Muscle of leg (tissue), 16 donors: Measurements from ENCODE around the gene PLOD3. TPM values are rescaled to one million over a fixed set of nuclear protein-coding genes. Genes with fewer than 3 reads are reported as not detected.
"Not testable (repeated sequence)": the region's sequence is repeated elsewhere in the genome, so short reads cannot be mapped to it uniquely, and the experiment has no call there.

Source experiments
- DNase-seq: peaks from one replicate; pipeline ENCODE4 v3.0.0; 2013
- H3K27ac ChIP-seq: one replicate; pipeline ENCODE4 v1.5.1; 2013; ENCODE audit warnings: mild to moderate bottlenecking, low read length, control low read depth
- H3K27me3 ChIP-seq: one replicate; pipeline ENCODE4 v1.6.1; 2013; ENCODE audit warnings: low read length; ENCODE audit not compliant: control insufficient read depth, insufficient read depth
- H3K36me3 ChIP-seq: one replicate; pipeline ENCODE4 v1.6.1; 2013; ENCODE audit warnings: low read length; ENCODE audit not compliant: control insufficient read depth, insufficient read depth
- H3K4me1 ChIP-seq: one replicate; pipeline ENCODE4 v1.6.1; 2013; ENCODE audit warnings: low read length; ENCODE audit not compliant: control insufficient read depth, insufficient read depth
- H3K4me3 ChIP-seq: one replicate; pipeline ENCODE4 v1.5.1; 2013; ENCODE audit warnings: low read length, control low read depth
- H3K9me3 ChIP-seq: replicated peaks from 2 replicates; pipeline ENCODE4 v1.6.1; 2013; ENCODE audit warnings: low read depth, low read length; ENCODE audit not compliant: control insufficient read depth
- WGBS: methylation state at CpG from one replicate; pipeline ENCODE4 v1.1.5; 2013; ENCODE audit warnings: missing lambda C conversion rate; ENCODE audit not compliant: insufficient coverage; 5-methylcytosine and 5-hydroxymethylcytosine counted together
- long read RNA-seq, 11 donors: transcript quantifications; one replicate each; lab custom pipeline, GENCODE V29; 2026
- polyA plus RNA-seq, 8 donors: library from polyadenylated mRNA; unstranded; fragments of 120-200 nt; gene quantifications; one replicate each; pipeline versions ENCODE4 v1.2.1 to v1.2.3, GENCODE V29; 2013; ENCODE audit warnings: inconsistent platforms in 1 of 8, low replicate concordance in 1 of 8; ENCODE audit not compliant: insufficient read length in 8 of 8, insufficient read depth in 1 of 8
- total RNA-seq: library from RNA; stranded (reverse); fragments of 120-200 nt; gene quantifications from one replicate; pipeline ENCODE4 v1.2.4, GENCODE V29; 2013

The PLOD3 gene, protein sequence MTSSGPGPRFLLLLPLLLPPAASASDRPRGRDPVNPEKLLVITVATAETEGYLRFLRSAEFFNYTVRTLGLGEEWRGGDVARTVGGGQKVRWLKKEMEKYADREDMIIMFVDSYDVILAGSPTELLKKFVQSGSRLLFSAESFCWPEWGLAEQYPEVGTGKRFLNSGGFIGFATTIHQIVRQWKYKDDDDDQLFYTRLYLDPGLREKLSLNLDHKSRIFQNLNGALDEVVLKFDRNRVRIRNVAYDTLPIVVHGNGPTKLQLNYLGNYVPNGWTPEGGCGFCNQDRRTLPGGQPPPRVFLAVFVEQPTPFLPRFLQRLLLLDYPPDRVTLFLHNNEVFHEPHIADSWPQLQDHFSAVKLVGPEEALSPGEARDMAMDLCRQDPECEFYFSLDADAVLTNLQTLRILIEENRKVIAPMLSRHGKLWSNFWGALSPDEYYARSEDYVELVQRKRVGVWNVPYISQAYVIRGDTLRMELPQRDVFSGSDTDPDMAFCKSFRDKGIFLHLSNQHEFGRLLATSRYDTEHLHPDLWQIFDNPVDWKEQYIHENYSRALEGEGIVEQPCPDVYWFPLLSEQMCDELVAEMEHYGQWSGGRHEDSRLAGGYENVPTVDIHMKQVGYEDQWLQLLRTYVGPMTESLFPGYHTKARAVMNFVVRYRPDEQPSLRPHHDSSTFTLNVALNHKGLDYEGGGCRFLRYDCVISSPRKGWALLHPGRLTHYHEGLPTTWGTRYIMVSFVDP
- 24.8 TPM for total RNA-seq
- 10 to 100 TPM; 41.3 to 78.2 (median 51.1) TPM for polyA plus RNA-seq
- long read RNA-seq, donor 1, partial matches to known transcripts: 0 of 4 reads
- long read RNA-seq, donor 1, other reads (novel, unspliced or antisense): 0 of 4 reads
- long read RNA-seq, donor 2: 0 reads
- long read RNA-seq, donor 3, transcript PLOD3-201 (19 exons, 2,920 nt): major isoform, 7 of 7 reads
- long read RNA-seq, donor 3, partial matches to known transcripts: 0 of 7 reads
- long read RNA-seq, donor 3, other reads (novel, unspliced or antisense): 0 of 7 reads
- long read RNA-seq, donor 4, partial matches to known transcripts: 0 of 4 reads
- long read RNA-seq, donor 4, other reads (novel, unspliced or antisense): 0 of 4 reads
- long read RNA-seq, donor 5, transcript PLOD3-201 (19 exons, 2,920 nt): major isoform, 13 of 13 reads
- long read RNA-seq, donor 5, partial matches to known transcripts: 0 of 13 reads
- long read RNA-seq, donor 5, other reads (novel, unspliced or antisense): 0 of 13 reads
- long read RNA-seq, donor 6, partial matches to known transcripts: 112 of 244 reads
- long read RNA-seq, donor 6, other reads (novel, unspliced or antisense): 128 of 244 reads
- long read RNA-seq, donor 7, transcript PLOD3-201 (19 exons, 2,920 nt): major isoform, 5 of 11 reads
- long read RNA-seq, donor 7, partial matches to known transcripts: 5 of 11 reads
- long read RNA-seq, donor 7, other reads (novel, unspliced or antisense): 0 of 11 reads
- long read RNA-seq, donor 8, partial matches to known transcripts: 0 of 2 reads
- long read RNA-seq, donor 8, other reads (novel, unspliced or antisense): 0 of 2 reads
- long read RNA-seq, donor 9, transcript PLOD3-201 (19 exons, 2,920 nt): major isoform, 5 of 5 reads
- long read RNA-seq, donor 9, partial matches to known transcripts: 0 of 5 reads
- long read RNA-seq, donor 9, other reads (novel, unspliced or antisense): 0 of 5 reads
- long read RNA-seq, donor 10, partial matches to known transcripts: 0 of 2 reads
- long read RNA-seq, donor 10, other reads (novel, unspliced or antisense): 0 of 2 reads
- long read RNA-seq, donor 11, partial matches to known transcripts: 0 of 2 reads
- long read RNA-seq, donor 11, other reads (novel, unspliced or antisense): 0 of 2 reads

DNA sequence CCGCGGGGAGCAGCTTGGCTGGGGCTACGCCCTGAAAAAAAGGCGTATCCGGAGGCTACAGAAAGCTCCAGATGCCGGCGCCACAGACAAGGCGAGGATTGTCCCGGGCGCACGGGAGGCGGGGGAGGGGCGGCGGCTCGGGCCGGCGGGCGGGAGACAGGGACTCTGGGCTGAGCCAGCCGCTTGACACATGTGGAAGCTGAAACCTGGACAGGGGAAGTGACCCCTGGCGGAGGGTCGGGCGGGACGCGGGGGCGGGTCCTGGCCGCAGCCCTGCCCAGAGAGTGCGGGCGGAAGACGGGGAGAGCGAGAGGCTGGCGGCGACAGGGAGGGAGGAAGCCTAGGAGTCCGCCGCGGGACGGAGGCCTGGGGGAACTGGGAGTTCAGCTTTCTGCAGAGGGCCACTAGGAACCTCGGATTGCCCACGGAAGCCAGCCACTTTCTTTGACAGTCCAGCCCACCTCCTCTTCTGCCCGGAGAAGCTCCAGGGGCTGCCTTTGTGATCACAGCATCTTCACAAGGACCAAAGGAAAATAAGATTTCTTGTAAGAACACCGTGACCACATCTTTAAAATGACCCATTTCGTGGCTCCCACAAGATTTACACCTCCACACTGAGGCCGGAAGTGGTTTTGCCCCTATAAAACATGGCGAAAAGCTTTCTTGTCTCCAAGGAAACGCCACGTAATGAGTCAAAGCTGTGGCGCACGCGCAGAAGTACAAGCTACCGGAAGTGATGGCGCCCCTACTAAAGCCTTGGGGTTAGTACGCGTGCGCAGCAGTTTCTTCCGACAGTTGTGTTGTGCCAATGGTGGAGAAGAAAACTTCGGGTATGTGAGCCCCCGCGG is at the start of gene PLOD3, which contains the start of gene ZNHIT1:
Gene PLOD3 (minus strand): TSS at position 194 of the 848 bp plus-strand sequence. CDS start 307 bp downstream, outside the sequence.
Gene ZNHIT1 (plus strand): TSS at position 778 of the 848 bp plus-strand sequence. CDS start 31 bp downstream, at position 809.
- peaks cover 26% of the 10 kb centered on the region for H3K4me1 ChIP-seq
- WGBS: under 1% methylated on average over 49 of the region's 57 CpGs

DNA sequence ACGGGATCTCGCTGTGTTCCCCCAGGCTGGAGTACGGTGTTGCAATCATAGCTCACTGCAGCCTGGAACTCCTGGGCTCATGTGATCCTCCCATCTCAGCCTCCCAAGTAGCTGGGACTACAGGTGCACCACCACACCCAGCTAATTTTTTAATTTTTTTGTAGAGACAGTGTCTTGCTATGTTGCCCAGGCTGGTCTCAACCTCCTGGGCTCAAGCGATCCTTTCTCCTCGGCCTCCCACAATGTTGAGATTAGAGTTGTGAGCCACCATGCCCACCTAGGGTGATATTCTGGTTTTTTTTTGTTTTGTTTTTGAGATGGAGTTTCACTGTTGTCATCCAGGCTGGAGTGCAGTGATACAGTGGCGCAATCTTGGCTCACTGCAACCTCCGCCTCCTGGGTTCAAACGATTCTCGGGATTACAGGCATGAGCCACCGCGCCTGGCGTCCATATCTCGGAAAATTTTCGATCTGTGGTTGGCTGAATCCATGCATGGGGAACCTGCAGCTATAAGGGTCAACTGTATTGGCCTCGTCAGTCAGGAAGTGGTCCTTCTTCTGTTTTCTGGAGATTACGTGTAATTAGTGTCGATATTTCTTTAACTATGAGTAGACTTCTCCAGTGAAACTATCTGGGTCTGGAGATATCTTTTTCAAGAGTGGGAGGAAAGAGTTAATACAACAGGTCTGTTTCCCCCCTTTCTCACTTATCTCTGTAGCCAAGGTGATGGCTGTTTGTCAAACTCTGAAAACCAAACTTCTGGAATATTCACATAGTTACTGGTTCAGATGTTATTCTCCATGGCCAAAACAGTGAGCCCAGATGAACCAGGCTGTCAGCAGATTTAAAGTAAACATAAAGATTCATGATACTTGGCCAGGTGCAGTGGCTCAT is 48.5 kb upstream of the PLOD3 start:
- H3K27ac ChIP-seq: no peak overlapping the region
- no peaks in the 10 kb centered on the region for H3K36me3 ChIP-seq
- 82% methylated on average over 11 of the region's 17 CpGs for WGBS
- H3K4me3 ChIP-seq: no peak overlapping the region
- H3K27me3 ChIP-seq: peaks cover 2% of the 10 kb centered on the region
- no peaks in the 10 kb centered on the region for H3K9me3 ChIP-seq
- no peaks in the 10 kb centered on the region for H3K4me1 ChIP-seq
- no peak for DNase-seq

More for the DNA sequence above, at the start of gene PLOD3, which contains the start of gene ZNHIT1:
- H3K4me3 ChIP-seq: peak within 1 kb of the TSS; percentile 84
- peaks cover 25% of the 10 kb centered on the region for H3K36me3 ChIP-seq
- H3K9me3 ChIP-seq: no peaks in the 10 kb centered on the region
- peak; percentile 99 for DNase-seq
- H3K27ac ChIP-seq: peak within 1 kb of the TSS; percentile 93
- H3K27me3 ChIP-seq: no peaks in the 10 kb centered on the region

DNA sequence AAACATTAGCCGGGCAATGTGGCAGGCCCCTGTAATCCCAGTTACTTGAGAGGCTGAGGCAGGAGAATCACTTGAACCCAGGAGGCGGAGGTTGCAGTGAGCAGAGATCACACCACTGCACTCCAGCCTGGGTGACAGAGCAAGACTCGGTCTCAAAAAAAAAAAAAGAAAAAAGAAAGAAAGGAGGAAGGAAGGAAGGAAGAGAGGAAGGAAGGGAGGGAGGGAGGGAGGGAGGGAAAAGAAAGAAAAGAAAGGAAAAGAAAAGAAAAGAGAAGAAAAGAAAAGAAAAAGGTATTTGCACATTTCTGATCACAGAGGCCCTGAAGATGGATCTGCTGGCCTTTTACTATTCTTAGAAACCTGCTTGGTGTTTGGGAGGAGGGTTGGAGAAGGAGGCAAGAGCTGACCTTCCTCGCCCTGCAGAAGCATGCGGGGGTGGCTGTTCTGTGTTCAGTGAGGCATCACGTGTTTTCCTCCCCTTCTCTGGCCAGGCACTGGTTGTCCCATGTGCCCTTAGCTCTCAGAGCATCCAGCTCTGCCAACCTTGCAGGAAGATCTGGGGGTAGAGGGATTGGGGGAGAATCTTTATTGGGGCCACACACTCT is 46.8 kb upstream of the PLOD3 start:
- H3K27ac ChIP-seq, H3K36me3 ChIP-seq, H3K9me3 ChIP-seq, H3K27me3 ChIP-seq, H3K4me3 ChIP-seq, DNase-seq, H3K4me1 ChIP-seq: not testable (repeated sequence)
- 67% methylated on average over 3 of the region's 6 CpGs for WGBS

DNA sequence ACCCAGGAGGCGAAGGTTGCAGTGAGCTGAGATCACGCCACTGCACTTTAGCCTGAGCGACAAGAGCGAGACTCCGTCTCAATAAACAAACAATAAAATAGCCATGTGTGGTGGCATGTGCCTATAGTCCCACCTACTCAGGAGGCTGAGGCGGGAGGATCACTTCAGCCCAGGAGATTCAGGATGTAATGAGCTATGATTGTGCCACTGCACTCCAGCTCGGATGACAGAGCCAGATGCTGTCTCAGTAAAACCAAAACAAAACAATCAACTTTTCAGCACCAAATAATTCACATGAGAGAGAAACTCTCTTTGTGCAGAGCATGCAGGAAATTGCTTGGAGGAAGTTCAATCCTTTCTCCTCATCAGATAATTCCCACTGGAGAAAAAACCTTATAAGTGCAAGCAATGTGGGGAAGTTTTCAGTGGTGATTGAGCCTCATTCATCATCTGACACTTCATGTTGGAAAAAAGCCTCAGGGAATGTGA is 40.9 kb upstream of the PLOD3 start:
- no peak overlapping the region for H3K27ac ChIP-seq
- H3K4me1 ChIP-seq: no peaks in the 10 kb centered on the region
- no CpG with 5 or more reads among the region's 7 CpGs for WGBS
- DNase-seq: peak; percentile 20
- no peak overlapping the region for H3K4me3 ChIP-seq
- H3K9me3 ChIP-seq: no peaks in the 10 kb centered on the region
- no peaks in the 10 kb centered on the region for H3K27me3 ChIP-seq
- H3K36me3 ChIP-seq: no peaks in the 10 kb centered on the region

DNA sequence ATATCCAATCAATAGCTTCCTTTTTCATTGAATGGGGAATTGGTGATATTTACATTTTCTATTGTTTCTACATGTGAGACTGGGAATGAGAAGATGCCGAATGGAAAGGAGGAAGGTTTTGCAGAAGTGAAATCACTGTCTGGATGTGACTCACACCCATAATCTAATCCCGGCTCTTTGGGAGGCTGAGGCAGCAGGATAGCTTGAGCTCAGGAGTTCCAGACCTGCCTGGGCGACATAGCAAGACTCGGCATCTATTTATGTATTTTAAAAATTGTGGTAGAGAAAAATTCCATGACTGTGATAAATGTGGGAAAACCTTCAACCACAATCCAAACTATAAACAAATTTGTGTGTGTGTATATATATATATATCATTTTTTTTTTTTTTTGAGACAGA is 38.4 kb upstream of the PLOD3 start:
- Histone ChIP-seq H3K27ac (no peak overlapping the region), H3K4me3 (no peak overlapping the region), H3K4me1 (peaks cover 7% of the 10 kb centered on the region), H3K27me3 (no peaks in the 10 kb centered on the region), H3K36me3 (no peaks in the 10 kb centered on the region), H3K9me3 (no peaks in the 10 kb centered on the region)
- no peak for DNase-seq
- no CpG with 5 or more reads among the region's 4 CpGs for WGBS

DNA sequence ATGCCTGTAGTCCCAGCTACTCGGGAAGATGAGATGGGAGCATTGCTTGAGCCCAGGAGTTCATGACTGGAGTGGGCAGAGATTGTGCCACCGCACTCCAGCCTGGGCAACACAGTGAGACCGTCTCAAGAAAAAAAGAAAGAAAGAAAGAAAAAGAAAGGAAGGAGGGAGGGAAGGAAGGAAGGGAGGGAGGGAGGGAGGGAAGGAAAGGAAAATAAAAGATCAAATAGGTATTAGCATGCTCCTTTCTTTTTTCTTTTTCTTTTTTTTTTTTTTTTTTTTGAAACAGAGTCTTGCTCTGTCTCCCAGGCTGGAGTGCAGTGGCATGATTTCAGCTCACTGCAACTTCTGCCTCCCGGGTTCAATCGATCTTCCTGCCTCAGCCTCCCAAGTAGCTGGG is 35.8 kb upstream of the PLOD3 start:
- H3K27ac ChIP-seq, H3K36me3 ChIP-seq, H3K4me3 ChIP-seq, H3K27me3 ChIP-seq, DNase-seq, H3K9me3 ChIP-seq: not testable (repeated sequence)
- peaks cover 11% of the 10 kb centered on the region for H3K4me1 ChIP-seq
- WGBS: 97% methylated on average over 4 of the region's 5 CpGs

DNA sequence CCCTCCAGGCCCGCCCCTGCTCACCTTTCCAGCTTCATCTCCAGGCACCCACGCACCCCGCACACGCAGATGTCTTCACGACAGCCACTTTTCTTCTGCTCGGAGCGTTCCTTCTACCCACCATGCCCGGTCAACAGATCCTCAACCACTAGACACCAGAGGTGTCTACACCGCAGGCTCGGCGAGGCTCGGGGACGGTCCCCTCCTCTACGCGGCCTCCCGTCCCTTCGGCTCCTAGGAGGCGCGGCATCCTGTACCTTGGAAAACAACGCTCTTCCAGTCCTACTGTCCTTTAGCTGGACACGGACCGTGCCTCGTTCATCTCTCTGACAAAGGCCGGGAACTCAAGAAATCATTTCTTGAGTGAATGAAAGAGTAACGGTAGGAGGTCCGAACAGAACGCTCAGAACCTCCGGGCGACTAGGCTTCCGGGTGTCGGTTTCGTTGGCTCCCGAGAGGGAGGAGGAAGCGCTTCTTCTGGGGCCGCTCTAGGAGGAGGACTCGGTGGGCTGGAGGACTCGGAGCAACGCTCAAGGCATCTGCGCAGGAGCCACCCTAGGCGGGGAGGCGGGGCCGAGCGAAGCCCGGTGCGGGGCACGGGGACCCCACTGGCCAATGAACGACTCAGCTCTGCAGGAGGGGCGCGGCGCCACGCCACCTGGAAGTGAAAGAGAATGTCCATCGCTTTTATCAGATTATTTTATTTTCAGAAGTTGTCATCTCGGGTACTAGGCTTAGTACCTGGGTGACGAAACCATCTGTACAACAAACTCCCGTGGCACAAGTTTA is 34.7 kb upstream of the PLOD3 start:
- WGBS: under 1% methylated on average over 51 of the region's 55 CpGs
- H3K4me3 ChIP-seq: peak overlapping the region; percentile 81
- H3K9me3 ChIP-seq: no peaks in the 10 kb centered on the region
- peaks cover 14% of the 10 kb centered on the region for H3K36me3 ChIP-seq
- H3K4me1 ChIP-seq: peaks cover 11% of the 10 kb centered on the region
- H3K27me3 ChIP-seq: no peaks in the 10 kb centered on the region
- H3K27ac ChIP-seq: peak overlapping the region; percentile 76
- DNase-seq: peak; percentile 99
